HepG2 (cell line): Measurements from ENCODE around the gene AGTRAP. TPM values are rescaled to one million over a fixed set of nuclear protein-coding genes. Genes with fewer than 3 reads are reported as not detected.

Experiments
- ATAD3A ChIP-seq: sonication (generic); formaldehyde crosslinking; IDR thresholded peaks from 2 replicates; pipeline ENCODE4 v1.4.0; 2020; ENCODE audit warnings: missing genetic modification reagents
- GLI4 ChIP-seq: sonication (generic); formaldehyde crosslinking; IDR thresholded peaks from 2 replicates; pipeline ENCODE4 v1.5.1; 2020; ENCODE audit warnings: missing genetic modification reagents, mild to moderate bottlenecking, moderate library complexity, borderline replicate concordance
- MAZ ChIP-seq, 2 experiments: sonication (generic) in 1 of 2; formaldehyde crosslinking in 1 of 2; IDR thresholded peaks; 2 replicates each; pipeline versions ENCODE4 v1.5.0 to v1.6.1; 2012 to 2020; ENCODE audit warnings: low read depth in 2 of 2, mild to moderate bottlenecking in 2 of 2, borderline replicate concordance in 1 of 2, improper control_type of control experiment in 1 of 2, low read length in 1 of 2, missing genetic modification reagents in 1 of 2, moderate library complexity in 1 of 2
- RFXANK ChIP-seq: IDR thresholded peaks from 2 replicates; pipeline ENCODE4 v1.6.1; 2016
- RORA ChIP-seq: sonication (generic); formaldehyde crosslinking; IDR thresholded peaks from 2 replicates; pipeline ENCODE4 v1.5.0; 2020; ENCODE audit warnings: mild to moderate bottlenecking, missing genetic modification reagents, moderate library complexity
- SKI ChIP-seq: fragments of 450-650 bp; IDR thresholded peaks from one replicate; pipeline ENCODE4 v1.6.1; 2018; ENCODE audit warnings: mild to moderate bottlenecking; ENCODE audit not compliant: partially characterized antibody
- SMAD3 ChIP-seq: sonication (generic); formaldehyde crosslinking; IDR thresholded peaks from 2 replicates; pipeline ENCODE4 v1.4.0; 2020; ENCODE audit warnings: missing genetic modification reagents
- SNRNP70 ChIP-seq: fragments of 200-400 bp; formaldehyde crosslinking; IDR thresholded peaks from 2 replicates; pipeline ENCODE4 v1.6.1; 2017; ENCODE audit warnings: mild to moderate bottlenecking, low read depth, low read length, moderate library complexity
- TBP ChIP-seq: sonication (generic); formaldehyde crosslinking; IDR thresholded peaks from 2 replicates; pipeline ENCODE4 v1.5.0; 2020; ENCODE audit warnings: missing genetic modification reagents
- TIGD3 ChIP-seq: sonication (generic); formaldehyde crosslinking; IDR thresholded peaks from 2 replicates; pipeline ENCODE4 v1.5.1; 2020; ENCODE audit warnings: mild to moderate bottlenecking, missing genetic modification reagents, borderline replicate concordance
- ZBTB34 ChIP-seq: sonication (generic); formaldehyde crosslinking; IDR thresholded peaks from 2 replicates; pipeline ENCODE4 v1.8.0; 2022; ENCODE audit warnings: mild to moderate bottlenecking, missing genetic modification reagents
- ZNF17 ChIP-seq: sonication (generic); formaldehyde crosslinking; IDR thresholded peaks from 2 replicates; pipeline ENCODE4 v1.5.0; 2020; ENCODE audit warnings: mild to moderate bottlenecking, missing genetic modification reagents
- ZNF773 ChIP-seq: sonication (generic); formaldehyde crosslinking; IDR thresholded peaks from 2 replicates; pipeline ENCODE4 v1.4.0; 2020; ENCODE audit warnings: missing genetic modification reagents, borderline replicate concordance
- ZNF879 ChIP-seq: sonication (generic); formaldehyde crosslinking; IDR thresholded peaks from 2 replicates; pipeline ENCODE4 v1.8.1; 2023; ENCODE audit warnings: missing genetic modification reagents
- polyA plus RNA-seq, 8 experiments: library from polyadenylated mRNA; depleted of rRNA in 3 of 8; stranded (reverse) in 7 of 8; unstranded in 1 of 8; fragments of >200 nt; fragmentation: Illumina TruSeq in 4 of 8; extraction: Trizol in 4 of 8; gene quantifications; 2 replicates each; pipeline versions ENCODE4 v1.2.1 to v1.2.3, GENCODE V29; 2011 to 2016; ENCODE audit warnings: low read depth in 4 of 8, missing spikeins in 1 of 8, mixed read lengths in 1 of 8; ENCODE audit not compliant: insufficient read depth in 1 of 8
- total RNA-seq, 5 experiments: library from RNA; depleted of rRNA; stranded (reverse); fragments of >200 nt; fragmentation: Illumina TruSeq; extraction: Trizol; gene quantifications; 2 replicates each; pipeline ENCODE4 v1.2.3, GENCODE V29; 2016; ENCODE audit warnings: low read depth in 1 of 5
- TF ChIP-seq, protein P1 (sequence below): sonication (generic); formaldehyde crosslinking; IDR thresholded peaks from 2 replicates; pipeline ENCODE4 v1.4.0; 2020; ENCODE audit warnings: missing genetic modification reagents
- TF ChIP-seq, protein P2 (sequence below), 2 experiments: sonication (generic) in 1 of 2; formaldehyde crosslinking in 1 of 2; IDR thresholded peaks; 2 replicates each; pipeline versions ENCODE4 v1.6.1 to v1.9.0; 2014 to 2022; ENCODE audit warnings: antibody characterized with exemption in 1 of 2, borderline replicate concordance in 1 of 2, inconsistent platforms in 1 of 2, low read depth in 1 of 2, missing genetic modification reagents in 1 of 2
- TF ChIP-seq, protein P3 (sequence below): sonication (generic); formaldehyde crosslinking; IDR thresholded peaks from 2 replicates; pipeline ENCODE4 v1.4.0; 2020; ENCODE audit warnings: missing genetic modification reagents

Gene AGTRAP
- total and polyA plus RNA-seq, 2 of the 13 experiments (the other 11 are each of a cell fraction or from before 2014, with no cell fraction given) = 28.3 to 32.0 TPM

GRCh38 chr1:11784993-11785769, 49.2 kb downstream of the AGTRAP start (continued):
- no peak for TF ChIP-seq ATAD3A (CRISPR knock-in tag)
- no peak for TF ChIP-seq ZBTB34 (CRISPR knock-in tag)
- no peak for TF ChIP-seq ZNF17 (CRISPR knock-in tag)
- TF ChIP-seq, protein P1, sequence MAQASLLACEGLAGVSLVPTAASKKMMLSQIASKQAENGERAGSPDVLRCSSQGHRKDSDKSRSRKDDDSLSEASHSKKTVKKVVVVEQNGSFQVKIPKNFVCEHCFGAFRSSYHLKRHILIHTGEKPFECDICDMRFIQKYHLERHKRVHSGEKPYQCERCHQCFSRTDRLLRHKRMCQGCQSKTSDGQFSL (CRISPR knock-in tag) = no peak
- TF ChIP-seq, protein P2, sequence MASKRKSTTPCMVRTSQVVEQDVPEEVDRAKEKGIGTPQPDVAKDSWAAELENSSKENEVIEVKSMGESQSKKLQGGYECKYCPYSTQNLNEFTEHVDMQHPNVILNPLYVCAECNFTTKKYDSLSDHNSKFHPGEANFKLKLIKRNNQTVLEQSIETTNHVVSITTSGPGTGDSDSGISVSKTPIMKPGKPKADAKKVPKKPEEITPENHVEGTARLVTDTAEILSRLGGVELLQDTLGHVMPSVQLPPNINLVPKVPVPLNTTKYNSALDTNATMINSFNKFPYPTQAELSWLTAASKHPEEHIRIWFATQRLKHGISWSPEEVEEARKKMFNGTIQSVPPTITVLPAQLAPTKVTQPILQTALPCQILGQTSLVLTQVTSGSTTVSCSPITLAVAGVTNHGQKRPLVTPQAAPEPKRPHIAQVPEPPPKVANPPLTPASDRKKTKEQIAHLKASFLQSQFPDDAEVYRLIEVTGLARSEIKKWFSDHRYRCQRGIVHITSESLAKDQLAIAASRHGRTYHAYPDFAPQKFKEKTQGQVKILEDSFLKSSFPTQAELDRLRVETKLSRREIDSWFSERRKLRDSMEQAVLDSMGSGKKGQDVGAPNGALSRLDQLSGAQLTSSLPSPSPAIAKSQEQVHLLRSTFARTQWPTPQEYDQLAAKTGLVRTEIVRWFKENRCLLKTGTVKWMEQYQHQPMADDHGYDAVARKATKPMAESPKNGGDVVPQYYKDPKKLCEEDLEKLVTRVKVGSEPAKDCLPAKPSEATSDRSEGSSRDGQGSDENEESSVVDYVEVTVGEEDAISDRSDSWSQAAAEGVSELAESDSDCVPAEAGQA (IDR thresholded peaks at IDR 0.05; ENCODE audit: low read depth) = no peak
- TF ChIP-seq, protein P2 (CRISPR knock-in tag; IDR thresholded peaks at IDR 0.05; ENCODE audit: borderline replicate concordance) = no peak
- no peak for TF ChIP-seq RORA
- TF ChIP-seq TIGD3 (CRISPR knock-in tag) = no peak
- no peak for TF ChIP-seq SKI
- TF ChIP-seq, protein P3, sequence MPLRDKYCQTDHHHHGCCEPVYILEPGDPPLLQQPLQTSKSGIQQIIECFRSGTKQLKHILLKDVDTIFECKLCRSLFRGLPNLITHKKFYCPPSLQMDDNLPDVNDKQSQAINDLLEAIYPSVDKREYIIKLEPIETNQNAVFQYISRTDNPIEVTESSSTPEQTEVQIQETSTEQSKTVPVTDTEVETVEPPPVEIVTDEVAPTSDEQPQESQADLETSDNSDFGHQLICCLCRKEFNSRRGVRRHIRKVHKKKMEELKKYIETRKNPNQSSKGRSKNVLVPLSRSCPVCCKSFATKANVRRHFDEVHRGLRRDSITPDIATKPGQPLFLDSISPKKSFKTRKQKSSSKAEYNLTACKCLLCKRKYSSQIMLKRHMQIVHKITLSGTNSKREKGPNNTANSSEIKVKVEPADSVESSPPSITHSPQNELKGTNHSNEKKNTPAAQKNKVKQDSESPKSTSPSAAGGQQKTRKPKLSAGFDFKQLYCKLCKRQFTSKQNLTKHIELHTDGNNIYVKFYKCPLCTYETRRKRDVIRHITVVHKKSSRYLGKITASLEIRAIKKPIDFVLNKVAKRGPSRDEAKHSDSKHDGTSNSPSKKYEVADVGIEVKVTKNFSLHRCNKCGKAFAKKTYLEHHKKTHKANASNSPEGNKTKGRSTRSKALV = peak; percentile 53; the same call in 1 of the 2 replicates
- TF ChIP-seq TBP (CRISPR knock-in tag) = no peak
- no peak for TF ChIP-seq GLI4
- TF ChIP-seq ZNF879 (CRISPR knock-in tag) = no peak
- TF ChIP-seq RFXANK (CRISPR knock-in tag) = no peak
- TF ChIP-seq SNRNP70 = no peak
- TF ChIP-seq ZNF773 (CRISPR knock-in tag) = no peak
- no peak for TF ChIP-seq SMAD3 (CRISPR knock-in tag)
- peak; percentile 27; the same call in 1 of the 2 replicates for TF ChIP-seq MAZ (IDR thresholded peaks at IDR 0.05; ENCODE audit: borderline replicate concordance, low read depth, low read length)
- 0 out of 2 replicates have a peak, but pooled peaks have one; percentile 59 for TF ChIP-seq MAZ (CRISPR knock-in tag; IDR thresholded peaks at IDR 0.05; ENCODE audit: low read depth)
